Subcutaneous abdominal adipose tissue (tissue), 5 donors: Measurements from ENCODE around the gene CPNE2.
A peak's percentile ranks its signal among the peaks of the same experiment; 100 is the strongest.

Experiments
- H3K27ac ChIP-seq: one replicate; pipeline ENCODE4 v1.7.0; 2013; ENCODE audit warnings: low read depth, mild to moderate bottlenecking, inconsistent platforms, low read length, moderate library complexity
- H3K27me3 ChIP-seq, 5 donors: one replicate each; pipeline ENCODE4 v1.7.0; 2013; ENCODE audit warnings: low read length in 5 of 5, inconsistent platforms in 1 of 5; ENCODE audit not compliant: control insufficient read depth in 5 of 5, insufficient read depth in 4 of 5
- H3K36me3 ChIP-seq, 5 donors: one replicate each; pipeline ENCODE4 v1.7.0; 2013; ENCODE audit warnings: low read length in 5 of 5; ENCODE audit not compliant: control insufficient read depth in 5 of 5, insufficient read depth in 5 of 5
- H3K4me1 ChIP-seq, 5 donors: one replicate each; pipeline ENCODE4 v1.7.0; 2013; ENCODE audit warnings: low read length in 5 of 5, mild to moderate bottlenecking in 3 of 5, moderate library complexity in 1 of 5; ENCODE audit not compliant: control insufficient read depth in 5 of 5, insufficient read depth in 5 of 5
- H3K4me3 ChIP-seq, 5 donors: one replicate each; pipeline ENCODE4 v1.7.0; 2013; ENCODE audit warnings: low read length in 5 of 5, low read depth in 1 of 5
- H3K9ac ChIP-seq, 5 donors: one replicate each; pipeline ENCODE4 v1.7.0; 2013; ENCODE audit warnings: low read length in 5 of 5, mild to moderate bottlenecking in 4 of 5, moderate library complexity in 3 of 5
- H3K9me3 ChIP-seq, 5 donors: one replicate each; pipeline ENCODE4 v1.7.0; 2013; ENCODE audit warnings: low read length in 5 of 5; ENCODE audit not compliant: control insufficient read depth in 5 of 5
- donor health status: healthy.
- donor health status: healthy.
- donor health status: healthy.
- donor health status: healthy.
- donor health status: healthy.

The CPNE2 gene

DNA sequence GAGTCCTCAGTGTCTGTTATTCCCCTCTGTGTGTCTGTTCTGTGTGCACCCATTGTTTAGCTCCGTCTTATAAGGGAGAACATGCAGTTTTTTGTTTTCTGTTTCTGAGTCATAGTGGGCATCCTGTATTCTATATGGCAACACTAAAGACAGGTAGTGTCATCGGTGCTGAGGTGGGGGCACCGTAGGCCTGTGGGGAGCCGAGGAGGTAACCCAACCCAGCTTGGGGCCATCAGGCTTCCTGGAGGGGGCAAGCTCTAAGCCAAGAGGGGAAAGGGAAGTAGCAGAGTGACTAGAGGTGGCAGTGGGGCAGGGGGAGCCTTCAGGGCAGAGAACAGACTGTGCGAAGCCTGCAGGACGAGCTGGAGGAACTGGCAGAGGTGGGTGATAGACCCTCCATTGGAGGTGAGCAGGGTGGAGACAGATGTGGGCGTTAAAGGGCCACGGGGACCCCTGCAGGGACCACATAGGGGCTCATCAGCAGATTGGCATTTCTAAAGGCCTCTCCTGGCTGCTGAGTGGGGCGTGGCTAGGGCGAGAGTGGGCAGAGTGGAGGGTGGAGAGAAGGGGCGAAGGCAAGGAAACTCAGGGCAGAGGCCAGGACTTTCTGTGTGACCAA lies 36.5 kb downstream of the CPNE2 start:
- H3K9me3 ChIP-seq, result no peaks in the 10 kb centered on the region
- H3K9ac ChIP-seq, result no peak overlapping the region
- no peak overlapping the region for H3K27ac ChIP-seq

GRCh38 chr16:57130950-57131321 lies 38.6 kb downstream of the CPNE2 start:
- peaks cover 0 to 9% (median 0%) of the 10 kb centered on the region in 5 donors for H3K4me1 ChIP-seq
- H3K9me3 ChIP-seq, result no peaks in the 10 kb centered on the region
- H3K27me3 ChIP-seq, result no peaks in the 10 kb centered on the region
- peaks cover 0 to 65% (median 64%) of the 10 kb centered on the region in 5 donors for H3K36me3 ChIP-seq
- no peak overlapping the region for H3K9ac ChIP-seq
- H3K4me3 ChIP-seq, result no peak overlapping the region
- no peak overlapping the region for H3K27ac ChIP-seq

More for the DNA sequence above, 36.5 kb downstream of the CPNE2 start:
- no peak overlapping the region for H3K4me3 ChIP-seq
- peaks cover 0 to 76% (median 67%) of the 10 kb centered on the region in 5 donors for H3K36me3 ChIP-seq
- no peaks in the 10 kb centered on the region for H3K4me1 ChIP-seq
- no peaks in the 10 kb centered on the region for H3K27me3 ChIP-seq

- no peaks in the 10 kb centered on the region for H3K9me3 ChIP-seq
- H3K4me3 ChIP-seq, result no peak overlapping the region
- H3K27ac ChIP-seq, result no peak overlapping the region
- H3K4me1 ChIP-seq, result peaks cover 0 to 11% (median 0%) of the 10 kb centered on the region in 5 donors
- H3K36me3 ChIP-seq, result peaks cover 0 to 63% (median 62%) of the 10 kb centered on the region in 5 donors
- H3K9ac ChIP-seq, result no peak overlapping the region
- H3K27me3 ChIP-seq, result no peaks in the 10 kb centered on the region
These were observed 39.1 kb downstream of the CPNE2 start for GRCh38 chr16:57131351-57131970.

GRCh38 chr16:57132470-57132869 lies 40.1 kb downstream of the CPNE2 start:
- peaks cover 0 to 19% (median 0%) of the 10 kb centered on the region in 5 donors for H3K4me1 ChIP-seq
- peaks cover 0 to 62% (median 60%) of the 10 kb centered on the region in 5 donors for H3K36me3 ChIP-seq
- no peaks in the 10 kb centered on the region for H3K9me3 ChIP-seq
- no peaks in the 10 kb centered on the region for H3K27me3 ChIP-seq
- no peak overlapping the region for H3K27ac ChIP-seq
- no peak overlapping the region for H3K4me3 ChIP-seq
- peak overlapping the region in 1 of 5 donors; percentile 13 for H3K9ac ChIP-seq

GRCh38 chr16:57133031-57133430 lies 40.6 kb downstream of the CPNE2 start:
- peaks cover 0 to 22% (median 0%) of the 10 kb centered on the region in 5 donors for H3K4me1 ChIP-seq
- H3K27me3 ChIP-seq, result no peaks in the 10 kb centered on the region
- no peak overlapping the region for H3K4me3 ChIP-seq
- no peak overlapping the region for H3K27ac ChIP-seq
- peaks cover 0 to 62% (median 60%) of the 10 kb centered on the region in 5 donors for H3K36me3 ChIP-seq
- H3K9me3 ChIP-seq, result no peaks in the 10 kb centered on the region
- H3K9ac ChIP-seq, result no peak overlapping the region

DNA sequence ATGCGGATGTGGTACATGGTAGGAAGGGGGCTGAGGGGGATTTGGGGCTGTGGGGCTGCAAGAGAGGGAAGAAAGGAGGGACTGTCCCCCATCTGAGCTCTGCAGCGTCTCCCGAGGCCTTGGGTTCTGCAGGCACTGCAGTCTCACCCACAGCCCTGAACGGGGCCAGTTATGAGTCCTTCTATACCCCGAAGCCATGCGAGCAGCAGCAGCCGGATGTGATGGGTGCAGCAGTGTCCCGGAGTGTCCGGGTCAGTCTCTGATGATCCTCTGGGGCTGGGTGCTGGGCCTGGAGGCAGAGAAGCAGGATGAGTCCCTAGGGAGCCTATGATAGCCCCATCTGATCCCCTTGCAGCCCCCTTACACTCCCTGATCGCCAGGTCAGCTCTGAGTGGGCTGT lies 41.5 kb downstream of the CPNE2 start:
- H3K9ac ChIP-seq, result no peak overlapping the region
- H3K36me3 ChIP-seq, result peaks cover 0 to 63% (median 60%) of the 10 kb centered on the region in 5 donors
- peaks cover 0 to 28% (median 0%) of the 10 kb centered on the region in 5 donors for H3K4me1 ChIP-seq
- H3K4me3 ChIP-seq, result no peak overlapping the region
- no peak overlapping the region for H3K27ac ChIP-seq
- no peaks in the 10 kb centered on the region for H3K27me3 ChIP-seq
- H3K9me3 ChIP-seq, result no peaks in the 10 kb centered on the region

DNA sequence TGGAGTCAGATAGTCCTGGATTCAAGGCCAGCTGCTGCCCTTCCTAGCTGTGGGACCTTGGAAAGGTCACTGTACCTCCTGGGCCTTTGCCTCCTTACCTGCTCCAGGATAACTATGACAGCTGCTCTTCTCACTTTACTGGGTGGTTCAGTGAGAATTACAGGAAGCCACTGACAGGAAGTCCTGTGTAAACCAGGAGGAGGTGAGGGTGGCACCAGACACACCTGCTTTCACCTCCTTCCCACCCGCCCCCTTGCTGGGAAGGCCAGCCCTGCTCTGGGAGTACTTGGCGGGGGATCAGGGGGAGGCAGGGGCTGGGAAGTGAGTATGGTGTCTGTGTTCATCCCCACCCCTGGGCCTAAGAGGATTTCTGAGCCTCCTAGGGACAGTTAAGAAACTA lies 42.6 kb downstream of the CPNE2 start:
- Histone ChIP-seq H3K27ac (no peak overlapping the region), H3K9me3 (no peaks in the 10 kb centered on the region), H3K27me3 (no peaks in the 10 kb centered on the region), H3K4me3 (no peak overlapping the region), H3K36me3 (peaks cover 0 to 58% (median 54%) of the 10 kb centered on the region in 5 donors), H3K4me1 (peaks cover 0 to 37% (median 10%) of the 10 kb centered on the region in 5 donors), H3K9ac (no peak overlapping the region)

DNA sequence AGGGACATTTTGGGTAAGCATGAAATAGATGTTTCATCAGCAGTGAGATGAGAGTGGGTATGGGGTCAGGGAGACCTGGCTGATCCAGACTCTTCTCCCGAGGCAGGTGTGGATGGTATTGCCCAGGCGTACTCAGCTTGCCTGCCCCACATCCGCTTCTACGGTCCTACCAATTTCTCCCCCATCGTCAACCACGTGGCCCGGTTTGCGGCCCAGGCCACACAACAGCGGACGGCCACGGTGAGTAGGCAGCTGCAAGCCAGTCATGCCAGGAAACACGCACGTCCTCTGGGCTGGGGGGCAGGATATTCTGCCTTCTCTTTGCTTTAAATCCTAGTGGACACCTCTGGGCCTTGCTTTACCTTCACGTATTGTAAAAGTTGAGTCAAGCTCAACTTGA lies 44.7 kb downstream of the CPNE2 start:
- H3K27ac ChIP-seq, result no peak overlapping the region
- peaks cover 1 to 54% (median 27%) of the 10 kb centered on the region in 5 donors for H3K4me1 ChIP-seq
- H3K9ac ChIP-seq, result no peak overlapping the region
- H3K4me3 ChIP-seq, result no peak overlapping the region
- H3K9me3 ChIP-seq, result no peaks in the 10 kb centered on the region
- peaks cover 0 to 48% (median 40%) of the 10 kb centered on the region in 5 donors for H3K36me3 ChIP-seq
- no peaks in the 10 kb centered on the region for H3K27me3 ChIP-seq

DNA sequence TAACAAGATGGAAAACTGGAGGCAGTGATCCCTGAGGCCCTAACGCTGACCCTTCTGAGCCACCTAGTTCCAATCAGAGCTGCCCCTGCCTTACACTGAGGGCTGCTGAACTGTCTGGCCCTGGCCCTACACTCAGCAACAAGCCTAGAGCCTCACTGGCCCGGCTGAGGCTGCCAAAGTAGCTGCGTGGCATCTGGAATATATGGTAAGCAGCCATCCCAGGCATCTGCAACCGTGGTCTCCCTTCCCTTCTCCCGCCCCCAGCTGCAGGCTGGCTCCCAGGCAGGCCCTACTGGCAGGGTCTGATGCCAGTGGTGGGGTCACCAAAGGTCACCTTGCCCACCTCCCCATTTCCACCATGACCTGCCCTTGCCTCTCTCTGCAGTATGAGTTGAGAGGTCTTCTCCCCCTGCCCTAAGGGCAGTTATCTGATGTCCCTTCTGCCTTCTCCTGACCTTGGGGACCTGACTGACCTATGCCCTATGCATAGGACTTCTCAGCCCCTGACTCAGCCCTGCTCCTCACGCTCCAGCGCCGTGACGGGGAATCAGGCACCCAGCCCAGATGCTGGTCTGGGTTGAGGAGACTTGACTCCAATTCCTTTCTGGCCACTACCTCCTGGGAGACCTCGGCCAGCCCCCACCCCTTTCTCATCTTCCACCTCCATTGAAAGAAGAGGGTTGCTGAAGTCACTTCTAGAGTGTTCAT lies 45.3 kb downstream of the CPNE2 start:
- Histone ChIP-seq H3K27ac (no peak overlapping the region), H3K9ac (no peak overlapping the region), H3K36me3 (peaks cover 0 to 43% (median 36%) of the 10 kb centered on the region in 5 donors), H3K4me3 (no peak overlapping the region), H3K9me3 (no peaks in the 10 kb centered on the region), H3K27me3 (no peaks in the 10 kb centered on the region), H3K4me1 (peaks cover 1 to 61% (median 32%) of the 10 kb centered on the region in 5 donors)
